Mucosa of stomach (tissue), 1 donor: Measurements from ENCODE around the gene ITGA1.
A peak's percentile ranks its signal among the peaks of the same experiment; 100 is the strongest.
"Not testable (repeated sequence)": the region's sequence is repeated elsewhere in the genome, so short reads cannot be mapped to it uniquely, and the experiment has no call there.

Source experiments
- H3K27me3 ChIP-seq: one replicate; pipeline ENCODE4 v1.7.0; 2013; ENCODE audit warnings: mild to moderate bottlenecking, low read length; ENCODE audit not compliant: control insufficient read depth, insufficient read depth
- H3K36me3 ChIP-seq: one replicate; pipeline ENCODE4 v1.7.0; 2013; ENCODE audit warnings: low read length; ENCODE audit not compliant: control insufficient read depth, insufficient read depth
- H3K4me1 ChIP-seq: one replicate; pipeline ENCODE4 v1.7.0; 2013; ENCODE audit warnings: mild to moderate bottlenecking, low read length; ENCODE audit not compliant: control insufficient read depth, insufficient read depth
- H3K4me3 ChIP-seq: one replicate; pipeline ENCODE4 v1.7.0; 2013; ENCODE audit warnings: low read length
- H3K9ac ChIP-seq: one replicate; pipeline ENCODE4 v1.7.0; 2013; ENCODE audit warnings: mild to moderate bottlenecking, low read length, moderate library complexity
- H3K9me3 ChIP-seq: one replicate; pipeline ENCODE4 v1.7.0; 2013; ENCODE audit warnings: mild to moderate bottlenecking, low read length, moderate library complexity; ENCODE audit not compliant: control insufficient read depth
- donor health status: Pancreatic carcinoma.

The ITGA1 gene

DNA sequence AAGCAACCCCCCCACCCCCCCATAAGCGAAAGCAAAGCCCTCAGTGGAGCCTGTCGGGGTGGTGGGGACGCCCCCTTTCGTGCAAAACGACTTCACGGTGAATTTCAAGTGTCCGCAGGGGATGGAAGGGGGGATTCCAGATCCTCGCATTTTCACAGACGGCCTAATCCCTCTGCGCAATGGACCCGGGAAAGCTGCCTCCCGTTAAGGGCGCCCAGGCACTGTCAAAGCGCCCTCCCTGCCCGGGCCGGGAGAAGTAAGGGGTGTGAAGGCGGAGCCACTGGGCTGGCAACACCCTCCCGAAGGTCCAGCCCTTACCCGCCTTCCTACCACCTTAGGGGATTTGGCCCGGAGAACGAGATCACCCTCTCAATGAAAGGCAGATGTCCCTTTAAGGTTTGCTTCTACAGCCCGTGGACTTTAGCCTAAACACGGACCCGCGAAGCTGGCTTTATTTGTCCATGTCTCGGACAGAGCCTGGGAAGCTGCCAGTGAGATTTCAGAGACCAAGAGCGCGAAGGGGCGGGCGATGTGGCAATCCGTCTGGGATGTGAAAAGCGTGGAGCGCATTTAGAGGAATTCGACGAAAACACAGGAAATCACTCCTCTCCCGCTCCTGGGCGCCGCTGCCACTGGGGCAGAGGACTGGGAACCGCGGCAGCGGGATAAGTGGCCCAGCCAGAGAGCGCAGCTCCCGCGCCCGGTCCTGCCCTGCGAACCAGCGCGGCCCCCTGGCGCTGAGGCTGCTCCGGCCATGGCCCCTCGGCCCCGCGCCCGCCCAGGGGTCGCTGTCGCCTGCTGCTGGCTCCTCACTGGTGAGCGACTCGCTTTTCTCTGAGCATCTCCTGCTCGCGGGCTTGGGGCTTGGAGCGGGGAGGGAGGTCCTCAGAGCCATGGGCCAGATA is at the start of gene ITGA1, which contains the start of gene PELO:
Gene ITGA1 (plus strand): TSS at position 317 of the 905 bp plus-strand sequence. CDS start 438 bp downstream, at position 755.
Gene PELO (plus strand): TSS at position 317 of the 905 bp plus-strand sequence. CDS start 12,479 bp downstream, outside the sequence.
- H3K36me3 ChIP-seq: no peaks in the 10 kb centered on the region
- H3K4me1 ChIP-seq: peaks cover 4% of the 10 kb centered on the region
- H3K9me3 ChIP-seq: no peaks in the 10 kb centered on the region
- H3K9ac ChIP-seq: peak within 1 kb of the TSS; percentile 68
- H3K27me3 ChIP-seq: peaks cover 4% of the 10 kb centered on the region
- H3K4me3 ChIP-seq: peak within 1 kb of the TSS; percentile 64

DNA sequence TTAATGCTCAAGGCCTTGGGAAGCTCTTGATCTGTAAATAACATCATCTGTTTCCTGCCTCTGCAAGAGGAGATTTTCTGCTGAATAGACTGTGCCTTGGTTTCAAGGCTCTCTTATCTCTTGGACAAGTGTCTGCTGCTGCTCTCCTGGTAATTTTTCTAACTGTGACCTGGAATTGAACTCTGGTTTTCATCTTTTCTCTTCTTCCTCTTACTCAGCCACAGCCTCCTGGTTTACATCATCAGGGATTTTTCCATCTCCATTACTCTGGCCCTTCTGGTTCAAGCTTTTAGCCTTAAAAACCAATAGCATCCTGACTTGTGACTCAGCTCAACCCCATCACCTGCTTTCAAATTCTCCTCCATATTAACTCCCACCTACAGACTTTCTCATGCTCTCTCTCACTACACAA is 49.6 kb upstream of the ITGA1 start:
- Histone ChIP-seq H3K9ac (no peak overlapping the region), H3K27me3 (no peaks in the 10 kb centered on the region), H3K9me3 (no peaks in the 10 kb centered on the region), H3K36me3 (no peaks in the 10 kb centered on the region), H3K4me3 (no peak overlapping the region), H3K4me1 (peaks cover under 1% of the 10 kb centered on the region)

DNA sequence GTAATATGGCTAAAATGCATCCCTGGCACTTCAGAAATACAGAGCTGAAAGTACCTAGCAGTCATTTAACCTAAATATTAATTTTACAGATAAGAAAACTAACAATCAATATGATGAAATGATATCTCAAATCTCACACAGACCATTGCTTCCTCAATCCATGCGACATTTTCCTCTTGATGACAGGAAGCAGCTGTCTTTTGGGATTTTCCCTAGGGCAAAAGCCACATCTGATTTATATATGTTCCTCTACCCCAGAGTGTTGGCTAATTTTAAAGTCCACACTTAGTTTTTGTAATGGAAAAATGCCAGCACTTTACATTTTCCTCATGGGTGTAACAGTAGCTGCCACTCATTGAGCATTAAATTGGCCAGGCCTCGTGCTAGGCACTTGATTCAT is 47.7 kb upstream of the ITGA1 start:
- no peaks in the 10 kb centered on the region for H3K9me3 ChIP-seq
- H3K36me3 ChIP-seq: no peaks in the 10 kb centered on the region
- H3K4me1 ChIP-seq: peaks cover 8% of the 10 kb centered on the region
- H3K27me3 ChIP-seq: no peaks in the 10 kb centered on the region
- H3K4me3 ChIP-seq: no peak overlapping the region
- H3K9ac ChIP-seq: no peak overlapping the region

DNA sequence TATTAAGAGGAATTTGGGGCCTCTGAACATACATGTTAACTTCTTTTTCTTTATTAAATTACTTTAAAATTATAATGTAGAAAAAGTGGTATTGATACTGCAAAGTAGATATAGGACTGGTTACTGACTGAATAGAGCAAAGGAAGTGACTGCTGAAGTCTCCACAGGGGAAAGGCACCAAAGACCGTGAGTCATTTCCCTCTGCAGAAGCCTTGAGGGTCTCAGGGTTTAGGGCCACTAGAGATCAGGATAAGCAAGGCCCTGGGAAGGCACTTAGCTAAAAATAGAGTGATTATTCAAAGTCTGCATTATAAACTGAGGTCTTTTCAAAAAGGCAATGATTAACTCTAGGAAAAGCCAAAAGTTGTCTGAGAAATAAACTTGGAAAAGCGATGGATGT is 44.7 kb upstream of the ITGA1 start:
- Histone ChIP-seq H3K36me3 (no peaks in the 10 kb centered on the region), H3K27me3 (no peaks in the 10 kb centered on the region), H3K4me3 (no peak overlapping the region), H3K4me1 (peaks cover 8% of the 10 kb centered on the region), H3K9ac (no peak overlapping the region), H3K9me3 (no peaks in the 10 kb centered on the region)

DNA sequence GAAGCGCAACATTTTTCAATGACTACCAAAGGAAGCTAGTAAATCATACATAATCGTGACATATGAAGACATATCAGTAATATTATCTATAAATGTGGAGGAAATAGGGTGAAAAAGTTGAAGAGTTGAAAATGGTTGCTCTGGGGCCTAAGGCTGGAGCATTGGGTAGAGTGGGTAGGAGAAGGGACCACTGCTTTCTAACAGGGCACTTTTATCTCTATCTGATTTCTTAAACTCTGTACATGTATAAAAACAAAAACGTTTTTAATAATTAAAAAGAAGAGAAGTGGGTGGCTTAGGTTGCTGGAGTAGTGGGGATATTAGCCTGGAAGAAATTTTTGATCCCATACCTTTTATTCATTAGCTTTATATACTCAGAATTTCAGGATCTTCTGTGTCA is 44.2 kb upstream of the ITGA1 start:
- H3K36me3 ChIP-seq: no peaks in the 10 kb centered on the region
- peaks cover 8% of the 10 kb centered on the region for H3K4me1 ChIP-seq
- H3K9me3 ChIP-seq: no peaks in the 10 kb centered on the region
- H3K9ac ChIP-seq: no peak overlapping the region
- no peaks in the 10 kb centered on the region for H3K27me3 ChIP-seq
- H3K4me3 ChIP-seq: no peak overlapping the region

DNA sequence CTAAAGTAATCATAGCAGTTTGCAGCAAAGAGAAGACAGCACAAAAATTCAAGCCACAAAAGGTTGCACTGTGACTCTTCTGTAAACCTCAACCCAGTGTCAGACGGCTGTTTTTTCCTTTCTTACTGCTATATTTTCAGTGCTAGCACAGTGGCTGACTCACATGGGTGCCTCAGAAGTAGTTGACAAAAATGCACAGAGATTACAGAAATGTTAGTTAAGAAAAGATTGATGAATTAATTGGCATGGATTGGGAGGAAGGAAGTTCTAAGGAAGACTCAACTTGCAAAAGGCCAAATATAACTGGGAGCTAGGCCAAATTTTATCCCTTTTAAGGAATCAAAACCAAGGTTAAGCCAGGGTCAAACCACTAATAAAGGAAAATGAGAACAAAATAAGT is 43.7 kb upstream of the ITGA1 start:
- Histone ChIP-seq H3K27me3 (no peaks in the 10 kb centered on the region), H3K9me3 (no peaks in the 10 kb centered on the region), H3K4me3 (no peak overlapping the region), H3K9ac (no peak overlapping the region), H3K36me3 (no peaks in the 10 kb centered on the region), H3K4me1 (peaks cover 8% of the 10 kb centered on the region)

DNA sequence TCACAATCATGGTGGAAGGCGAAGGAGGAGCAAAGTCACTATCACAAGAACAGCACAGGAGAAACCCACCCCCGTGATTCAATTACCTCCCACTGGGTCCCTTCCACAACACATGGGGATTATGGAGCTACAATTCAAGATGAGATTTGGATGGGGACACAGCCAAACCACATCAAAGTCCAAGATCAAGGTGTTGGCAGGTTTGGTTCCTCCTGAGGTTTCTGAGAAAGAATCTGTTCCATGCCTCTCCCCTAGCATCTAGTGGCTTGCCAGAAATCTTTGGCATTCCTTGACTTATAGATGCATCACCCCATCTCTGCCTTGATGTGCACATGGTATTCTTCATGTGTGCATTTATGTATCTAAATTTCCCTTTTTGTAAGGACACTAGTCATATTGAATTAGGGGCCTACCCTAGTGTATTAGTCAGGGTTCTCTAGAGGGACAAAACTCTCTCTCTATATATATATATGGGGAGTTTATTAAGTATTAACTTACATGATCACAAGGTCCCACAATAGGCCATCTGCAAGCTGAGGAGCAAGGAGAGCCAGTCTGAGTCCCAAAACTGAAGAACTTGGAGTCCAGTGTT is 42.8 kb upstream of the ITGA1 start:
- H3K27me3 ChIP-seq, H3K4me1 ChIP-seq, H3K9ac ChIP-seq, H3K4me3 ChIP-seq, H3K9me3 ChIP-seq, H3K36me3 ChIP-seq: not testable (repeated sequence)

DNA sequence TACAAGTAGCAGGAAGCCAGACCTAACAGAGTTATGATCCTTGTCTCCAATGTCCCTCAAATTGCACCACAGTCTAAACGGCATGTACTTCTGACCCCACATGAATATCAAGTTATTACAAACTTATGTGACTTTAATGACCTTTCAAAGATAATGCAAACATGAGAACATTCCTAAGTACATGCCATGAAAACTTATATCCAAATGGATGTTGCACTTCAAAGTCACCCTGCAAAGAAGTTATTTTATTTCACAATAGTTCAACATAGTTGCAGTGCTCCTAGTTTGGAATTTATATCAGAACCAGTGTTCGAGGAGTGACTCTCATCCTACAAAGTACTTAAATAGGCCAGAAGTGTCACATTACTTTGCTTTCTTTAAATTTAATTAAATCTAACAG is 41.2 kb upstream of the ITGA1 start:
- Histone ChIP-seq H3K4me3 (no peak overlapping the region), H3K36me3 (no peaks in the 10 kb centered on the region), H3K9me3 (no peaks in the 10 kb centered on the region), H3K9ac (no peak overlapping the region), H3K27me3 (no peaks in the 10 kb centered on the region), H3K4me1 (peaks cover 8% of the 10 kb centered on the region)

DNA sequence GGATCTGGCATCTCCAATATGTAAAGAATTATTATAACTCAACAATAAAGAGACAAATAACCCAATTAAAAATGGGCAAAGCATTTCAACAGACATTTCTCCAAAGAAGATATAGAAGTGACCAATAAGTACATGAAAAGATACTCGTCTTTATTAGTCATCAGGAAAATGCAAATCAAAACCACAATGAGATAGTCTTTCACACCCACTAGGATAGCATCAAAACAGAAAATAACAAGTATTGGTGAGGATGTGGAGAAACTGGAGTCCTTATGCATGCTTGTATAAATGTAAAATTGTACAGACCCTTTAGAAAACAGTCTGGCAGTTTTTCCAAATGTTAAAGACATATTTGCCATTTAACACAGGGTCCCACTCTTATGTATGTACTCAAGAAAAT is 39.1 kb upstream of the ITGA1 start:
- Histone ChIP-seq H3K4me1 (peaks cover 3% of the 10 kb centered on the region), H3K9me3 (no peaks in the 10 kb centered on the region), H3K36me3 (no peaks in the 10 kb centered on the region), H3K4me3 (no peak overlapping the region), H3K27me3 (no peaks in the 10 kb centered on the region), H3K9ac (no peak overlapping the region)

DNA sequence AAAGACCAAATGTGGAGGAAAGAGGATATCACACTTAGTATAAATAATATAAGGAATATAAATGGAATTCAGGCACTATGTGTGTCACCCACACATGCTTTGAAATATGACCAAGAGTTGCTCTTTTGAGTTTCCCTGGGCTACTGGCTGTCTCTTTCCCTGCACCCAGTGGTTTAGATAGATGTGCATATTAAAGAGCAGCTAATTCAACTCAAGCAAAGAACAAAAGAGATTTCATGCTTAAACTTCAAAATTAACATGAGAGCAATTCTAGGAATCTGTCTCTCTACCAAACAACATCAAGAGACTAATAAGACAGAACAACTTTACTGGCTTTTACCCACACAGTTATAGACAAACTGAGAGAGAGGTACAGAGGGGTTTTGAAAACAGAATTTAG is 38.0 kb upstream of the ITGA1 start:
- Histone ChIP-seq H3K36me3 (no peaks in the 10 kb centered on the region), H3K4me1 (no peaks in the 10 kb centered on the region), H3K4me3 (no peak overlapping the region), H3K27me3 (no peaks in the 10 kb centered on the region), H3K9me3 (no peaks in the 10 kb centered on the region), H3K9ac (no peak overlapping the region)

DNA sequence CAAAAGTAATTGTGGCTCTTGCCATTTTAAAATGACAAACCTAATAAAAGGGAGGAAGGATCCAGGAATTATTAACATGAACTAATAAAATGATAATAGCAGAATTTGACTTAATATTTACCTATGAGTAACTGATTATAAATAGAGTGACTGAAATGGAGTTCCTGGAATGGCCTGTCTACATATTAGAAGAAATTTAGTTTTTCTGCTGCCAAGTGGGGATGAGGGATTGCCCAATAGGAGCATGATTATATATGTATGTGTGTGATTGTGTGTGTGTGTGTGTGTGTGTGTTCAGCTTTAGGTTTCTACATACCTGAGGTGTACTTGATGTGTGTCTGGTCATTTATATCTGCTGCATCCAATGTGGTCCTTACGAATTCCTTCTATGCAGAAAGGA is 36.6 kb upstream of the ITGA1 start:
- Histone ChIP-seq H3K4me1 (no peaks in the 10 kb centered on the region), H3K27me3 (no peaks in the 10 kb centered on the region), H3K36me3 (no peaks in the 10 kb centered on the region), H3K9ac (no peak overlapping the region), H3K9me3 (no peaks in the 10 kb centered on the region), H3K4me3 (no peak overlapping the region)

DNA sequence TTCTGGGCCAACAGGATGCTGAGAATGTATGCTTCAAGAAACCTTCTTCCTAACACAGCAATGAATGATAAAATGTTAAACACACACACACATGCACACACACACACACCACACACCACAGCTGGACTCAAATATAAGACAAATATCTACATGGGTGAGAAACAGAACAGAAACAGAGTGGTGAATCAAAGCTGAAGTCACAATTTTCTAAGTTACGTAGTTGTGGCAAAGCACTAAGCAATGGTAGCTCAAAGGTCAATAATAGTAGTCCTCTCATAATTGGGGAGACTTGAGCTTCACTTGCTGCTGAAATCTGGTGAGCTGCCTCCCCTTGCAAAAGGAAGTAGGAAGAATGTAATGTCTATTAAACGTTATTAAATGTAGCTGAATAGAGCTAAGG is 33.7 kb upstream of the ITGA1 start:
- Histone ChIP-seq H3K36me3 (no peaks in the 10 kb centered on the region), H3K4me3 (no peak overlapping the region), H3K4me1 (no peaks in the 10 kb centered on the region), H3K9me3 (no peaks in the 10 kb centered on the region), H3K27me3 (no peaks in the 10 kb centered on the region), H3K9ac (no peak overlapping the region)
